Measurements from ENCODE around the gene PHPT1.
"Not testable (repeated sequence)": the region's sequence is repeated elsewhere in the genome, so short reads cannot be mapped to it uniquely, and the experiment has no call there.

PHPT1 gene

DNA sequence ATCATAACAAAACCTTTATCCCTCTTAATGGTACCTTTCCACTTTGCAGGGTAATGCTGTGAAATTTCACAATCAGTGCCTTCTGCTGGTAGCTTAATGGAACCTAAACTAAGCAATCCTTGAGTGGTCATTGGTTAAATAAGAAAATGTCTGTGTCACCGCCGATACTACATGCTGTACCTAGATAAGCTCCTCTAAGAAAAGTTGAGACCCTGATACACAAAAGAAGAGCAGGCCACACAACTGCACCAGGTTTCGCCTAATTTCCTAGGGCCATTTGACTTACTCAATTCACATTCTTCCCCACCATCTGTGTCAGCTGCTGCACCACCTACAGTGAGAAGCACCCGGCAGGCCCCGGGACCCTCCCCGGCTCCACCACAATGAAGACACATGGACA lies 25.9 kb downstream of the PHPT1 start:
- no peak for DNase-seq (ENCODE audit: low read depth)
- TF ChIP-seq, protein P1, sequence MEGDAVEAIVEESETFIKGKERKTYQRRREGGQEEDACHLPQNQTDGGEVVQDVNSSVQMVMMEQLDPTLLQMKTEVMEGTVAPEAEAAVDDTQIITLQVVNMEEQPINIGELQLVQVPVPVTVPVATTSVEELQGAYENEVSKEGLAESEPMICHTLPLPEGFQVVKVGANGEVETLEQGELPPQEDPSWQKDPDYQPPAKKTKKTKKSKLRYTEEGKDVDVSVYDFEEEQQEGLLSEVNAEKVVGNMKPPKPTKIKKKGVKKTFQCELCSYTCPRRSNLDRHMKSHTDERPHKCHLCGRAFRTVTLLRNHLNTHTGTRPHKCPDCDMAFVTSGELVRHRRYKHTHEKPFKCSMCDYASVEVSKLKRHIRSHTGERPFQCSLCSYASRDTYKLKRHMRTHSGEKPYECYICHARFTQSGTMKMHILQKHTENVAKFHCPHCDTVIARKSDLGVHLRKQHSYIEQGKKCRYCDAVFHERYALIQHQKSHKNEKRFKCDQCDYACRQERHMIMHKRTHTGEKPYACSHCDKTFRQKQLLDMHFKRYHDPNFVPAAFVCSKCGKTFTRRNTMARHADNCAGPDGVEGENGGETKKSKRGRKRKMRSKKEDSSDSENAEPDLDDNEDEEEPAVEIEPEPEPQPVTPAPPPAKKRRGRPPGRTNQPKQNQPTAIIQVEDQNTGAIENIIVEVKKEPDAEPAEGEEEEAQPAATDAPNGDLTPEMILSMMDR (conservative IDR thresholded peaks at IDR 0.05; ENCODE audit: low read length): no peak
- no peak overlapping the region for H3K4me3 ChIP-seq (ENCODE audit: low read length)

DNA sequence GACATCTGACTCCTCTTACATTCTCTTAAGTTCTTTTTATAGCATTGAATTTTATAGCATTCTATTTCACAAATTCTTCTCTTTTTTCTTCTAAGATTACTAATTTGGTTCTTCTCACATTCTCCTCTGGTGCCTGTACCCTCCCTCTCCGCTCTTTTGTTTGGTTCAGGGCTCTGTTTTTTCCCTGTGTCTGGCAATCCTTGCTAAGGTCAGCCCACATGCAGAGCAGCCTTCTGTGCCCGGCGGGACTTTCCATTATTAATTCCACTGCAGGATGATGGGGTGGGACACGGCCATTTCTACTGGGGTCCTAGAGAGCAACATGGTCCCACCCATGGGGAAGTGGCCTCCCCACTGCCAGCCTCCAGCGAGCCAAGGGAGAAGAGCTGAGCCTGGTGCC lies 27.3 kb downstream of the PHPT1 start:
- TF ChIP-seq, protein P1 (conservative IDR thresholded peaks at IDR 0.05; ENCODE audit: low read length): no peak
- H3K4me3 ChIP-seq (ENCODE audit: low read length): no peak overlapping the region
- no peak for DNase-seq (ENCODE audit: low read depth)

DNA sequence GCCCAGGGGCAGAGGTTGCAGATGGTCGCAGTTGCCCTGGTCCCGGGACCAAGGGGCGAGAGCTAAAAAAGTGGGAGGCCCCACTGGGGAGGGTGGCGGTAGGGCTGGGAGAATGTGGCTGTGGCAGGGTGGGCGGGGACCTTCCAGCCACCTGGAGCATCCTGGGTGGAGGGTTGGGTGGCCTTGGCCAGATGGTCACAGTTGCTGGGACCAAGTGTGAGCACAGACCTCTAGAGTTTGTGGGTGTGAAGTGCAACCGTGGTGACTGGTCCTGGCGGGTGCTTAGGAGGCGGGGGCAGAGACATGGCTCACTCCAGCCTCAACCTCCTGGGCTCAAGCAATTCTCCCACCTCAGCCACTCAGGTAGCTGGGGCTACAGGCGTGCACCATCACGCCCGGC lies 31.4 kb downstream of the PHPT1 start:
- TF ChIP-seq, protein P1 (conservative IDR thresholded peaks at IDR 0.05; ENCODE audit: low read length): no peak
- H3K4me3 ChIP-seq (ENCODE audit: low read length): no peak overlapping the region
- DNase-seq (ENCODE audit: low read depth): no peak

DNA sequence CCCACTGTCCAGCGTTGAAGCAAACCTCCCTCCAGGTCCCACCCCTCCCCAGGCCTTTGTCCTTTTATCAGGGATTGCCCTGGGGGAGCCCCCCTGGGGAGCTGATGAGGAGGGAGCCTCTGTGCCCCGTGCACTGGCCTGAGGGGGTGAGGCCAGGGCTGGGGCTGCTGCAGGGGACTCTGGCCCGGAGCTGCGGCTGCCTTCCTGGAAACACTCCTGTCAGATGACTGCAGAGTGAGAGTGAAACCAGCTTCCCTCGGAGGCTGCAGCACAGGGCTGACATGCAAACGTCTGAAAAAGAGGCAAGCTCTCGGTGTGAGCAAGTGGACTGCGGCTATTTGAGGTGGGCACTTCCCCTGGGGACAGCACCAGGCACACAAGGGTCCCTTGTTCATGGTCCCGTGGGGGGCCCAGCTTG lies 32.5 kb downstream of the PHPT1 start:
- TF ChIP-seq, protein P1 (conservative IDR thresholded peaks at IDR 0.05; ENCODE audit: low read length): no peak
- no peak for DNase-seq (ENCODE audit: low read depth)
- no peak overlapping the region for H3K4me3 ChIP-seq (ENCODE audit: low read length)

DNA sequence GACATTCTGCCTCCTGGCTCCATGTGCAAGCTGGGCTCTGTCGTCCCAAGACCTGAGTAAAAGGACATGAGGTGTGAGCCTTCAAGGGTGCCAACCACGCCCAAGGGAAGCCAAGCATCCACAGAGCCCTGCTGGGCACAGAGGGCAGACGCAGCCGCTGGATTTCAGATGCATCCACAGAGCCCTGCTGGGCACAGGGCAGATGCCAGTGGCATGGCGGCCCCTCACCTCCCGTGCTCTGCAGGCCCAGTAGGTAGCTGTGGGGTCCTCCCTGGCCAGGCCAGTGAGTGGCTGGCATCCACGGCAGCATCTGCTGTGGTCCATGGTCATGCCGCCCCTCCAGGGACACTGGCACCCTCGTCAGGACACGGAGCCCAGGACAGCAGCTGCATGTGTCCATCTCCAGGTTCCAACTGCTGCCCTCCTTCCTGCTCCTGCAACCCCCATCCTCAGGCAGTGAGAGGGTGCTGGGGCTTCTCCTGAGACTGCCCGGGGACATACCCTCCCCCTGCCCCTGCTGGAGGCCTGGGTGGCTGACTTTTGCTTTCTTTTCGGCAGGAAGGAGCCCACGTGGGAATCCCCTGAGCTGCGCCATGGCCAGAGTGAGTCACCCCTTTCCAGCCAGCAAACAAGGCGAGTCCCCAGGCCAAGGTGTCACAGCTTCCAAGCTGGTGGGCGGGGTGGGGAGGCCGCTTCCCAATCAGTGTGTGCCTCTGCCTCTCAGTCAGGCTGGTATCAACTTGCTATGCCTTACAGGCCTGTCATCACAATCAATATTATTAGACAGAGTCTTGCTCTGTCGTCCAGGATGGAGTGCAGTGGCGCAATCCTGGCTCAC lies 33.1 kb downstream of the PHPT1 start:
- DNase-seq (ENCODE audit: low read depth): peak; percentile 61
- H3K4me3 ChIP-seq (ENCODE audit: low read length): peak overlapping the region; percentile 31

DNA sequence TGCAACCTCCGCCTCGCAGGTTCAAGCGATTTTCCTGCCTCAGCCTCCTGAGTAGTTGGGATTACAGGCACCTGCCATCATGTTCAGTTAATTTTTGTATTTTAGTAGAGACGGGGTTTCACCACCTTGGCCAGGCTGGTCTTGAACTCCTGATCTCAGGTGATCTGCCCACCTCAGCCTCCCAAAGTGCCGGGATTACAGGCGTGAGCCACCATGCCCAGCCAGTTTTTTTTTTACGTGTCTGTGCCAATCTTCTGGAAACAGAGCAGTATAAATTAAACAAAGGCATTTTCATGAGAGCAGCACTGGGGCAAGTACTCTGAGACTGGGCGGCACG lies 33.7 kb downstream of the PHPT1 start:
- not testable (repeated sequence) for DNase-seq (ENCODE audit: low read depth); H3K4me3 ChIP-seq (ENCODE audit: low read length)

More for the DNA sequence above, 33.1 kb downstream of the PHPT1 start:
- TF ChIP-seq, protein P1 (conservative IDR thresholded peaks at IDR 0.05; ENCODE audit: low read length): no peak

DNA sequence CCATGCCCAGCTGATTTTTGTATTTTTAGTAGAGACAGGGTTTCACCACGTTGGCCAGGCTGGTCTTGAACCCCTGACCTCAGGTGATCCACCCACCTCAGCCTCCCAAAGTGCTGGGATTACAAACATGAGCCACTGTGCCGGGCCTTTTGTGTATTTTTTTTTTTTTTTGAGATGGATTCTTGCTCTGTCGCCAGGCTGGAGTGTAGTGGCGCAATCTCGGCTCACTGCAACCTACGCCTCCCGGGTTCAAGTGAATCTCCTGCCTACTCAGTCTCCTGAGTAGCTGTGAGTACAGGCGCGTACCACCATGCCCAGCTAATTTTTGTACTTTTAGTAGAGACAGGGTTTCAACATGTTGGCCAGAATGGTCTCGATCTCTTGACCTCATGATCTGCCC lies 34.5 kb downstream of the PHPT1 start:
- not testable (repeated sequence) for H3K4me3 ChIP-seq (ENCODE audit: low read length); DNase-seq (ENCODE audit: low read depth)

DNA sequence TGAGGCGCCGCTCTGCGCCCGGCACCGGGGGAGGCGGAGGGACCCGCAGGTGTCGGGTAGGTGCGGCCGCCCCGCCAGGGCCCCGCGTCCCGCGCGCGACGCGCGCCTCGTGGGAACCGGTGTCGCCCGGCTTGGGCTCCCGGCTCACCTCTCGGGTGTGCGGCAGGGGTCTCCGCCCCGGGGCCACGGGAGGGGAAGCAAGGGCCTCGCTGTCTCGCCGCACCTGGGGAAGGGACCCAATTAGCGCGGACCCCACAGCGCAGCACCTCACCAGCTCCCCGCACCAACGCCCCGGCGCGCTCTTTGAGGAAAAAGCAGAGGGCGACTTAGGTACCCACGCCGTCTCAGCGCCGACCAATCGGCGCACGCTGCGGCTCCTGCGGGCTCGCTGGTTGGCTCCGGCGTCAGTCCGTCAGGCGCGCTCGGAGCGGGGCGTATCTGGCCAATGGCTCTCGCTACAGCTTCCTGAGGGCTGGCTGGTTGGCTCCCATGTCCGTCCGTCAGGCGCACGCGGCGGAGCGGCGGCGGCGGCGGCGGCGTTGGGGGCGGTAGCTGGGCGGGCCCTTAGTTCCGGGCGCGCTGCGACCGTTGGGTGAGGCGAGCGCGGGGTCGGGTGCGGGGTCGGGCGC lies 36.9 kb downstream of the PHPT1 start, which contains the start of gene TRAF2:
TSS of gene TRAF2 (plus strand) at position 567 of the 629 bp plus-strand sequence. CDS start 12,225 bp downstream, outside the sequence.
- TF ChIP-seq, protein P1 (conservative IDR thresholded peaks at IDR 0.05; ENCODE audit: low read length): no peak
- H3K4me3 ChIP-seq (ENCODE audit: low read length): peak within 1 kb of the TSS; percentile 76
- DNase-seq (ENCODE audit: low read depth): peak; percentile 100
